HG02610 (cell line): ENCODE results near the gene ATP9A.
"Not testable (repeated sequence)": the region's sequence is repeated elsewhere in the genome, so short reads cannot be mapped to it uniquely, and the experiment has no call there.

ENCODE experiments used
- ATAC-seq: cut with Tn5 transposase; IDR thresholded peaks from one replicate; pipeline ENCODE4 v1.9.1; 2021; ENCODE audit warnings: mild to moderate bottlenecking, moderate library complexity; ENCODE audit not compliant: unreplicated experiment

The ATP9A gene

GRCh38 chr20:51753220-51753619, 15.0 kb downstream of the ATP9A start:
- ATAC-seq = not testable (repeated sequence)

DNA sequence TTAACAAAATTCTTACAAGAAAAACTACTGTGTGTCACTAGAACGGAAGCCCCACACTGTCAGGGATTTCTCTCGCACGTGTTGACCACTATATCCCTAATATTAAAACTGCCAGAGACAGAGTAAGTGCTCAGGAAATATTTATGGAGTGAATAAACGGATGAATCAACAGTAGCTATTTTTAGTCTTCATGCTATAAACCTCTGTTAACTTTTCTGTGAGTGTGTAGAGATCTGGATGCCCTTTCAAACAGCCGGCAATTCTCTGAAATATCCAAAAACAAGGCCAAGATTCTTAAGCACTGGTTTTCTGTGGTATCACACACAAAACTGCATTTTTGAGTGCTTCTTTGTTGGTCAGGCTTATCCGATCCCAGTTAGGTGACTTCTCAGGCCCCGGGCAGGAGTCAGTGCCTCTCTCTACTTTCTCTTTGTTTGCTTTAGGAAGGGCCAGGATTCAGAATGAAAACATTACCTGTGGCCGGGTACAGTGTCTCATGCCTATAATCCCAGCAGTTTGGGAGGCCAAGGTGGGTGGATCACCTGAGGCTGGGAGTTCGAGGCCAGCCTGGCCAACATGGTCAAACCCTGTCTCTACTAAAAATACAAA, 15.7 kb downstream of the ATP9A start:
- ATAC-seq = no peak

DNA sequence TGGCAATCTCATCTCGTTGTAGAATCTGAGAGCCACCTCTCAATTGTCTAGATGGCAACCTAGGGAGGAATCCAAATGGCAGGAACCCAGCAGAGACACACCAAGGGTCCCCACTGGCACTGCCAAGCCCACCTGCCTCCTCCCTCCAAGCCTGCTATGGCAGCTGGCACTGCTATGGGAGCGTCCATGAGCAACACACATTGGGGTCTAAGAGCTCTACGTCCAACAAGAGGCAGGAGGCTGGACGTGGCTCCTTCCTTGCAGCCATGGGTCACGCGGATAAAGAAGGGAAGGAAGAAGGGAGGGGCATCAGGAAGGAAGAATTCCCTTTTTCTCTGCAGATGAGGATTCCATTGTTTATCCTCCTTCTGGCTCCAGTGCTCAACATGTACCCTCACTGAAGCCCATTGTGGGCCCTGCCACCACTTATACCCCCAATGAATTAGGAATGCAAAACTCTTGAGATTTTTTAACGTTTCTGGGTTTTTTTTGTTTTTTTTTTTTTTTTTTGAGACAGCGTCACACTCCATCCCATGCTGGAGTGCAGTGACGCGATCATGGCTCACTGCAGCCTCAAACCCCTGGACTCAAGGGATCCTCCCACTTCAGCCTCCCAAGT, 17.3 kb downstream of the ATP9A start:
- no peak for ATAC-seq

DNA sequence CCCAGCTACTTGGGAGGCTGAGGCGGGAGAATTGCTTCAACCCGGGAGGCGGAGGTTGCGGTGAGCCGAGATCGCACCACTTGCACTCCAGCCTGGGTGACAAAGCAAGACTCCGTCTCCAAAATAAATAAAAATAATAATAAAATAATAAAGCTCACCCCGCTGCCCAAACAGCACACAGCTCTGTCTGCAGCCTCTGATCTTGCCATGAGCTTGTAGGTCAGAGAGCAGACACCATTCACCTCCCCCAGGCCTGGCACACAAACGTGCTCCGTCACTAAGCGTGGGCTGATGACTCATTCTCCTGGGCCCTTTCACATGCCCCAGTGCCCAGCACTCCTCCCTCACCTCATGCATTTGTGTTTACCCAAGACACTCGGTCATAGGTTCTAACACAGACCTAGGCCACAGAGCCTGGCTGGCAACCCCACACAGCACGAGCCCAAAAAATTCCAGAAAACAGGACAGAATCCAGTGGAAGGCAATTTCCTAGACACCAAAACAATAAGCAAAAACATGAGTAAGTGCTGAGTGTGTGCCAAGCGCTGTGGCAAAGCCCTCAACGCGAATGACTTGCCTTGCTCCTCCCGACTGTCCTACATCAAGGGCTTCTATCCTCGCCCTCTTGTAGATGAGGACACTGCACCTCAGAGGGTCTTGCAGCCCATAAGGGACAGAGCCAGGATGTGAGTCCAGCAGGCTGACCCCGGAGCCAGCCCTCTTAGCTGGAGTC, 18.0 kb downstream of the ATP9A start:
- ATAC-seq = no peak

GRCh38 chr20:51749674-51750036, 18.5 kb downstream of the ATP9A start:
- no peak for ATAC-seq

GRCh38 chr20:51747182-51747911, 20.8 kb downstream of the ATP9A start:
- no peak for ATAC-seq

DNA sequence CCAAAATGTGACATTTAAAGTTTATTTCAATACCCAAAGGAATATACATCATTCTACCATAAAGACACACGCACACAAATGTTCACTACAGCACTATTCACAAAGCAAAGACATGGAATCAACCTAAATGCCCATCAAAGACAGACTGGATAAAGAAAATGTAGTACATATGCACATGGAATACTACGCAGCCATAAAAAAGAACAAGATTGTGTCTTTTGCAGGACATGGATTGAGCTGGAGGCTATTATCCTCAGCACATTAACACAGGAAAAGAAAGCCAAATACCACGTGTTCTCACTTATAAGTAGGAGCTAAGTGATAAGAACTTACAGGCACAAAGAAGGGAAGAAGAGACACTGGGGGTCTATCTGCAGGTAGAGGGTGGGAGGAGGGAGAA, 22.4 kb downstream of the ATP9A start:
- ATAC-seq = no peak

DNA sequence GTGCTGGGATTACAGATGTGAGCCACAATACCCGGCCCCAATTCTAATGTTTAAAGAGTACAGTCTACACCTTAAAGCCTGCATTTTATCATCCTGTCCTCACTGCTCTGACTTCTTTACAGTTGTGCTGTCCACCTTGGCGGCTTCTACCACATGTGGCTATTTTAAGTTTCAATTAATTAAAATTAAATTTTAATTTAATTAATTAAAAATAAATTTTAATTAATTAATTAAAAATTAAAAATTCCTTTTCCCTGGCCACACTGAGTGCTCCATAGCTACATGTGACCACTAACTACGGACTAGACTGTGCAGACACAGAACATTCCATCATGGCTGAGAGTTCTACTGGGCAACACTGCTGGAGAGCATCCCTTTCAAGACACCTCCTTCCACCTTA, 27.4 kb downstream of the ATP9A start:
- no peak for ATAC-seq

DNA sequence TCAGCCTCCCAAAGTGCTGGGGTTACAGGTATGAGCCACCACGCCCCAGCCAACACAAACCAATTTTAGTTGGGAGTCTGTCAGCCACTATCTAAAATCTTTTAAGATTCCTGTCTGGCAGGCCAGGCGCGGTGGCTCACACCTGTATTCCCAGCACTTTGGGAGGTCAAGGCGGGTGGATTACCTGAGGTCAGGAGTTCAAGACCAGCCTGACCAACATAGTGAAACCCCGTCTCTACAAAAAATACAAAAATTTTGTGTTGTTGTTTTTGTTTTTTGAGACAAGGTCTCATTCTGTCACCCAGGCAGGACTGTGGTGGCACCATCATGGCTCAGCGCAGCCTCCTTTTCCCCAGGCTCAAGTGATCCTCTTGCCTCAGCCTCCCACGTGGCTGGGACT, 27.9 kb downstream of the ATP9A start:
- not testable (repeated sequence) for ATAC-seq

GRCh38 chr20:51739722-51740249, 28.4 kb downstream of the ATP9A start:
- no peak for ATAC-seq

DNA sequence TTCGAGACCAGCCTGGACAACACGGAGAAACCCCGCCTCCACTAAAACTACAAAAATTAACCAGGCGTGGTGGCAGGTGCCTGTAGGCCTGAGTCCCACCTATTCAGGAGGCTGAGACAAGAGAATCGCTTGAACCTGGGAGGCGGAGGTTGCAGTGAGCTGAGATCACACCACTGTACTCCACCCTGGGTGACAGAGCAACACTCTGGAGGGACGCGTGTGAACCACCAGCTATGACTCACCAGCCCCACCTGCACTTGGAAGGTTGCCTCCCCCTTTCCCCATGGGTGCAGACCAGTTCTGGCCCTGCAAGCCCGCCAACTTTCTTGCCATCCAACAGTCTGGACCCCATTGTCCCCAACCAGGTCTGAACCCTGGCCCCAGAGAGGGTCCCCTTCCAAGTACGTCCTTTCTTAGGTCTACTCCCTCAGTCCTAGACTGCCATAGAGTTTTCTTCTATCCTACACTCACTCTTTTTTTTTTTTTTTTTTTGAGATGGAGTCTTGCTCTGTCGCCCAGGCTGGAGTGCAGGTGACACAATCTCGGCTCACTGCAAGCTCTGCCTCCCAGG, 29.2 kb downstream of the ATP9A start:
- no peak for ATAC-seq

GRCh38 chr20:51738261-51738660, 29.9 kb downstream of the ATP9A start:
- not testable (repeated sequence) for ATAC-seq

DNA sequence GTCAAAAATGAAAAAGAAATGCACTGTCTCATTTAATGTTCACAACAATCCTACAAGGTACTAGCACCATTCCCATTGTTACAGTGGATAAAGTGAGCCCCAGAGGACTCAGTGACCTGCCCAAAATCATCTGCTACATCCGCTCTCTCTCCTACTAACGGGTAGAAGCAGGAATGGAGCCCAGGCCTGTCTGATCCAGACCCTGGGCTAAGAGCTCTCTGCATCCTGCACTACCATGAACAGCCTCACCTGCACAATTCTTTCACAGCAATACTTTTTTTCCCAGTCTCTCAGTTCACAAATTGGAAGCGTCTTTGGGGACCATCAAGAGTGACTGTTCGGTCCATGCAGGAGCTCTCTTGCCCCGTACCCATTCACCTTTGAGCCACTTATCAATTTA, 31.2 kb downstream of the ATP9A start:
- no peak for ATAC-seq

- no peak for ATAC-seq
Observed at GRCh38 chr20:51735728-51736600, 32.2 kb downstream of the ATP9A start.

- no peak for ATAC-seq
Observed at GRCh38 chr20:51734876-51735720, 33.1 kb downstream of the ATP9A start.

DNA sequence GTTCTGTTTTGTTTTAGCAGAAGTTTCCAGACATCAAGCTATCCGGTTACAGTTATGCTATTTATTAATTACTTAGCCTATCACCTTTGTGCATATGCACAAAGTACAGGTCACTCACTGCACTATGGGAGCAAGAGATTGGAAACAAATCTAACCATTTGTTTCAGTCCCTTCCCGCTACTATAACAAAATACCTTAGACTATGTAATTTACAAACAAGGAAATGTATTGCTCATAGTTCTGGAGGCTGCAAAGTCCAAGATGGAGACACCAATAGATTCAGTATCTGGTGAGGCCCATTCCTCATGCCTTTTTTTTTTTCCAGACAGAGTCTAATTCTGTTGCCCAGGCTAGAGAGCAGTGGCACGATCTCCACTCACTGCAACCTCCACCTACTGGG, 35.1 kb downstream of the ATP9A start:
- ATAC-seq = no peak

- ATAC-seq = no peak
Observed at GRCh38 chr20:51732096-51732791, 35.9 kb downstream of the ATP9A start.

GRCh38 chr20:51731731-51732095, 36.5 kb downstream of the ATP9A start:
- ATAC-seq = no peak

DNA sequence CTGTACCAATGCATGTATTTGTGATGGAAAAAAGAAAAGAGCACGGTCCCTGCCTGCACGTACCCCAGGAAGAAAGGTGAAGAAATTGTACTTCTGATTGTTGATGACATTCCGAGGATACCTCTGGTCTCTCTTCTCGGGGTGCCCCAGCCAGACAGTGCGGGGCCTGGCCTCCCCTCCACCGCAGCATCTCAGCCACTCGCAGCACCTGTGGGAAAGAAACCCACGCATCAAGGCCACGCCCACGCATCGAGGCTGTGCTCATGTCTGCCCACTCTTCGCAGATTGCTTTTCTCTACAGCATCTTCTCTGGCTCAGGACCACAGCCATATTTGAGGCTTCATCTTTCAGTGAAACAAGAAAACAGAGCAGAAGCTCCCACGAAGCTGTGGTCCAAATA, 38.4 kb downstream of the ATP9A start:
- no peak for ATAC-seq
